Stimulated activated CD8-positive, alpha-beta memory T cell treated with anti-CD3 and anti-CD28 coated beads, Interleukin-2, amount 100 ng/mL, for 48 hours (primary cell): ENCODE data around the gene CLDN5.

ENCODE experiments used
- DNase-seq, 2 donors: peaks; one replicate each; pipeline ENCODE4 v3.0.0-alpha.2; 2020; ENCODE audit warnings: low read depth in 2 of 2

Gene CLDN5

GRCh38 chr22:19504900-19505734 is 19.1 kb downstream of the CLDN5 start:
- no peak for DNase-seq

GRCh38 chr22:19503869-19504268 is 20.3 kb downstream of the CLDN5 start:
- no peak for DNase-seq

GRCh38 chr22:19503367-19503766 is 20.8 kb downstream of the CLDN5 start:
- DNase-seq = no peak

GRCh38 chr22:19501897-19502447 is 22.2 kb downstream of the CLDN5 start:
- DNase-seq = no peak

GRCh38 chr22:19499880-19500242 is 24.3 kb downstream of the CLDN5 start:
- DNase-seq = no peak

- DNase-seq = no peak
These were observed 24.9 kb downstream of the CLDN5 start for GRCh38 chr22:19499236-19499879.

- no peak for DNase-seq
These were observed 25.4 kb downstream of the CLDN5 start for GRCh38 chr22:19498866-19499190.

- no peak for DNase-seq
These were observed 25.9 kb downstream of the CLDN5 start for GRCh38 chr22:19498154-19498865.

- no peak for DNase-seq
These were observed 27.0 kb downstream of the CLDN5 start for GRCh38 chr22:19497245-19497644.

GRCh38 chr22:19496324-19496630 is 27.9 kb downstream of the CLDN5 start:
- DNase-seq = no peak

GRCh38 chr22:19495562-19496323 is 28.5 kb downstream of the CLDN5 start:
- DNase-seq = no peak

GRCh38 chr22:19494676-19495173 is 29.5 kb downstream of the CLDN5 start:
- no peak for DNase-seq

- no peak for DNase-seq
These were observed 30.1 kb downstream of the CLDN5 start for GRCh38 chr22:19494001-19494560.

GRCh38 chr22:19492504-19493174 is 31.6 kb downstream of the CLDN5 start:
- peak in 1 of 2 donors; percentile 19 for DNase-seq

GRCh38 chr22:19490628-19491230 is 33.5 kb downstream of the CLDN5 start:
- DNase-seq = no peak

- DNase-seq = no peak
These were observed 35.0 kb downstream of the CLDN5 start for GRCh38 chr22:19488884-19489843.

- no peak for DNase-seq
These were observed 35.9 kb downstream of the CLDN5 start for GRCh38 chr22:19488285-19488684.

- no peak for DNase-seq
These were observed 40.5 kb downstream of the CLDN5 start for GRCh38 chr22:19483481-19484244.

GRCh38 chr22:19482297-19482696 is 41.9 kb downstream of the CLDN5 start:
- DNase-seq = no peak
